Measurements from ENCODE around the gene POMC.

POMC gene

DNA sequence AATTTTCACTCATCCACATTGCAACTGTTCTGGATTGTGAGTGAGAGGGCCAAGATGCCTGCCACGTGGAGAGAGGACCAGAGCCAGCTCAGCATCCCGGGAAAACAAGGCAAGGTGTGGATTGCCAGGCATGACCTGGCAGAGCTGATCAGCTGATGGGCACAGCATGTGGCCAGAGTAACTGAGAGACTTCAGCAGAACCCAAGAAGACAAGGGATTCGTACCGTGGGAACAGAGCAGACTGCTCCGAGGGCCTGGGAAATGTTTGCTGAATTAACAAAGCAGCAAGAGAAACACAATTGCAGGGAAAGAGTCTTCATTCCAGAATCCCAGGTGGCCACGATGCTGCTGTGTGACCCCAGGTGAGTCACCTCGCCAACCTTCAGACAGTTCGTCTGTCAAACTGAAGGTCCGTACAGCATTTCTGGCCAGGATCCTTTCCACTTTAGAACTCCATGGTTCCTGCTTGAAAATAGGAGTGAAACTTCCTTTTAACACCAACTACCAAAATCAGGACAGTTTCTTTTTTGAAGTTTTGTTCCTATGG is 26.3 kb upstream of the POMC start:
- Mint-ChIP-seq H3K4me1 (ENCODE audit: low read depth) (no peaks in the 10 kb centered on the region), H3K4me3 (no peak overlapping the region), H3K27me3 (no peaks in the 10 kb centered on the region), H3K27ac (no peak overlapping the region), H3K9me3 (no peaks in the 10 kb centered on the region), H3K36me3 (ENCODE audit: low read depth) (no peaks in the 10 kb centered on the region)

DNA sequence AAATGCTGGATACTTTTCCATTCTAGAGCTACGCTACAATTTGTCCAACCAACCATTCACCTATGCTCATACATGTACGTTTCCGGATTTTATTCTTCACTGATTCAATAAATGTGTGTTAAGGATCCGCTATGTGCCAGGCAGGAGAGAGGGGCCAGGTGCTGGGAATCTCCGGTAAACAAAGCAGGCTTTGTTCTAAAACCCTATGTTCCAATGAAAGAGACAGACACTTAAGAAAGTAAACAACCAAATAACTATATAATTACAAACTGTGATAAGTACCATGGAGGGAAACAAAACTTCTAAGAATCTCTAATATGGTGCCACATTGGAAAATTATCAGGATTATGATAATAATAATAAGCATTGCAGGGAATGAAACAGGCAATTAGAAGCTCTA is 22.2 kb upstream of the POMC start:
- H3K9me3 Mint-ChIP-seq = no peaks in the 10 kb centered on the region
- no peaks in the 10 kb centered on the region for H3K4me1 Mint-ChIP-seq (ENCODE audit: low read depth)
- H3K4me3 Mint-ChIP-seq = no peak overlapping the region
- no peak overlapping the region for H3K27ac Mint-ChIP-seq
- no peaks in the 10 kb centered on the region for H3K36me3 Mint-ChIP-seq (ENCODE audit: low read depth)
- H3K27me3 Mint-ChIP-seq = peaks cover 3% of the 10 kb centered on the region

DNA sequence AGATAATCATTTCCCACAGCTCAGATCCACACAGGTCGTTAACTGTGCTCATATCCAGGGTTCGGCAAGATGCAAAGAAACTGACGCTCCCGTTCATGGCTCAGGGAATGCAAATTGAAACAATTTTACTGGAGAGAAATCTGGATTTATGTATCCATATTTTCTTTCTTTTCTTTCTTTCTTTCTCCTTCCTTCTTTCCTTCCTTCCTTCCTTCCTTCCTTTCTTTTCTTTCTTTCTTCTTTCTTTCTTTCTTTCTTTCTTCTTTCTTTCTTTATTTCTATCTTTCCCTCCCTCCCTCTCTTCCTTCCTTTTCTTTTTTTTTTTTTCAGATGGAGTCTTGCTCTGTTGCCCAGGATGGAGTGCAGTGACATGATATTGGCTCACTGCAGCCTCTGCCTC is 20.0 kb upstream of the POMC start:
- no peak overlapping the region for H3K4me3 Mint-ChIP-seq
- no peaks in the 10 kb centered on the region for H3K4me1 Mint-ChIP-seq (ENCODE audit: low read depth)
- H3K27ac Mint-ChIP-seq = no peak overlapping the region
- peaks cover 3% of the 10 kb centered on the region for H3K27me3 Mint-ChIP-seq
- H3K36me3 Mint-ChIP-seq (ENCODE audit: low read depth) = no peaks in the 10 kb centered on the region
- no peaks in the 10 kb centered on the region for H3K9me3 Mint-ChIP-seq

DNA sequence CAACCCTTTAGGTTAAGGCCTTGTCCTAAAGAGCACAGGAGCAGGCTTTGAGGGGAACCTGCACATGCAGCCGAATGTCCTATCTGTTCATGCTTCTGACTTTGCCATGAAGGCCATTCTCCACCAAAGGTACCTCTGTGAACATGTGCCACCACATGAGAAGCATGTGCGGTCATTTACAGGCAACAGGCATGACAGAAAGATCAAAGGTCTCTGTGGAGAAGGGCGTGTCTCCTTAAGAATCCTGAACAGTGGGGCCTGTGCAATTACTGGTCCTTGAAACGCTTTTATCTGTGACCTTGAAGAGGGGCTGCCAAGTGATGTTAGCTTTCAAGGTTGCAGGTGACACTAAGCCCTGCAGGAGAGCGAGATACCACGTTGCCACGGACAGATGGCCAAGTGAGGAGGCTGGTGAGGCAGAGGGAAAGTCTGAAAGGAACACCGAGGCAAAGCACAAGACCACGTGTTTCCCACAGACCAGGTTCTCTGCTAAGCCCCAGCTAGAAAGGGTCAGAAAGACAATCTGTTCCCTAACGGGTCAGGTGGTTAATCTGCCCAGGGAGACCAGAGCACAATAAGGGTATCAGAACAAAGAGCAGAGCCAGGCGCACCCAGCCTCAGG is 19.5 kb upstream of the POMC start:
- no peak overlapping the region for H3K4me3 Mint-ChIP-seq
- H3K4me1 Mint-ChIP-seq (ENCODE audit: low read depth) = no peaks in the 10 kb centered on the region
- H3K27ac Mint-ChIP-seq = no peak overlapping the region
- no peaks in the 10 kb centered on the region for H3K9me3 Mint-ChIP-seq
- peaks cover 3% of the 10 kb centered on the region for H3K27me3 Mint-ChIP-seq
- H3K36me3 Mint-ChIP-seq (ENCODE audit: low read depth) = no peaks in the 10 kb centered on the region

DNA sequence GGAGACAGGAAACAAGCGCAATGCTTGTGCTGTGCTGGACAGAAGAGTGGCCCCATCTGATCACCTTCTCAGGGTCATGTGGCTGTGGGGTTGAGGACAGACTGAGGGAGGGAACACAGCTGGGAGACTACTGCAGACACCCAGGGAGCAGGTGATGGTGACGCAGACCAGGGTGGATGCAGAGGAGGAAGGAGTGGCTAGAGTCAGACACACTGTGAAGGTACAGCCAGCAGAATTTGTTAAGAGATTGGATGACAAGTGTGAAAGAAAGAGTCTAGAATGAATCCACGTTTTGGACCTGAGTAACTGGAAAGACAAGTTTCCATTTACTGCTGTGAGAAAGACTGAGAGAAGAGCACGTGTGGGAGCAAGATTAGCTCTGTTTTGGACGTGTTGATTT is 15.9 kb upstream of the POMC start:
- Mint-ChIP-seq H3K9me3 (no peaks in the 10 kb centered on the region), H3K27ac (no peak overlapping the region), H3K4me1 (ENCODE audit: low read depth) (no peaks in the 10 kb centered on the region), H3K4me3 (no peak overlapping the region), H3K27me3 (peaks cover 3% of the 10 kb centered on the region), H3K36me3 (ENCODE audit: low read depth) (no peaks in the 10 kb centered on the region)

DNA sequence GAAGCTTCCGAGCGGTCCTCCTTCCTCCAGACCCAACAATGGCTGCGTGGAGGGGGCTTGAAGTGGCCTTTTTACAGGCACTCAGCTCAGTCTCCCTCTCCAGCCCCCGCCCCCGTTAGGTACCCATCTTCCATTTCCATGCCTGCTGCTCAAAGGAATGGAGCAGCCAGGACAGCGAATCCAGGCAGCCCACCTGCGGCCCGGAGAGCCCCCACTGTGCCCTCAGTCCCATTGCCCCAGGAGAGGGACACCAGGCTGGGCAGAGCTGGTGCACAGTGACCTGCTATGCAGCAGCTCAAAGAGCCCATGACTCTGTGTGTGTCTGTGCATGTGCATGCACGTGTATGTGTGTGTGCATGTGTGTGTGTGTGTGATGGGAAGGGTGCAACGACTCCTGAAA is 10.6 kb upstream of the POMC start:
- H3K27me3 Mint-ChIP-seq = peaks cover 15% of the 10 kb centered on the region
- H3K4me3 Mint-ChIP-seq = no peak overlapping the region
- no peaks in the 10 kb centered on the region for H3K4me1 Mint-ChIP-seq (ENCODE audit: low read depth)
- no peaks in the 10 kb centered on the region for H3K9me3 Mint-ChIP-seq
- no peaks in the 10 kb centered on the region for H3K36me3 Mint-ChIP-seq (ENCODE audit: low read depth)
- no peak overlapping the region for H3K27ac Mint-ChIP-seq

DNA sequence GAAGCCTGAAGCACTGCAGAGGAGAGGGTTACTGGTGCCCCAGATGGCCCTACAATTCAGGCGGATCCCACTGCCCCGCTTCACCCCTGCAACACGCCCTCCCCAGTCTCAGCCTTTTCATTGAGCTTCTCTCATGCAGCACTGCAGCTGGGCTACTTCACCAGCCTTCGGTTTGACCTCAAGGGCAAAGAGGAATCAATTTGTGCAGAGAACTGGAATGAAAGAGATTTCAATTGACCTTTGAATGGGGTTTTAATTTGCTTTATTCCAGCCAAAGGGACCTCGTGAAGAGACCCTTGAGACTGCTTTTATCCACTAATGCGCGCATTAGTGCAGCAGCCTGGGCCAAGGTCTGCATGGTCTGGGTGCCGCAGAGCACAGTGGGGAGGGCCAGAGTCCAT is 8.8 kb upstream of the POMC start:
- Mint-ChIP-seq H3K27ac (no peak overlapping the region), H3K4me3 (no peak overlapping the region), H3K36me3 (ENCODE audit: low read depth) (no peaks in the 10 kb centered on the region), H3K4me1 (ENCODE audit: low read depth) (no peaks in the 10 kb centered on the region), H3K27me3 (peaks cover 21% of the 10 kb centered on the region), H3K9me3 (no peaks in the 10 kb centered on the region)

DNA sequence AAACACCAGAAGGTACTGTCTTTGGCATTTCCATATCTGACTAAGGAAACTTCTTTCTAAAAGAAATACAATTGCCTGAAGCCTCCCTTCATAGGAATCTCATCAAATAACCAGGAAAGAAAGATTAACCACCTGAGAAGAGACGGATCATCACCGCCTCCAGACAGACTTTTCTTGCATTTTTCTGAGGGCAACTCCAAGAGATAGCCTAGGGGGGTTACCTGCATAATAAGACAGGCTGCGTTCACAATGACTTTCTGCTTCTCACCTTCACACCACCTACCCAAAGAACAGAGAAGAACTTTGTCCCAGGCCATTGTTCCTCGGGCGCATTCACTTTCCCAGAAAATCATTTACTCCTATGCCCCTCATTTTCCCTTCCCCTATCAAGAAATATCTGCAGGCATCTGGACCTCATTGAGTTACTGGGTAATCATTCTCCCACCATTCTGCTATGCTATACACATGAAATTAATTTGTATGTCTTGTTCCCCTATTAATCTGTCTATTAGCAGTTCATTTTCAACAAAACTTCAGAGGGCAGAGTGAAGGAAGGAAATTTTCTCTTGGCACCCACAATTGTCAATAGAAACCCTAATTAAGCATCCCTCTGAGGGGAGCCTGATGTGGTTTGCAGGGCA is 8.3 kb upstream of the POMC start:
- Mint-ChIP-seq H3K27ac (no peak overlapping the region), H3K4me1 (ENCODE audit: low read depth) (no peaks in the 10 kb centered on the region), H3K36me3 (ENCODE audit: low read depth) (no peaks in the 10 kb centered on the region), H3K4me3 (no peak overlapping the region), H3K27me3 (peaks cover 21% of the 10 kb centered on the region), H3K9me3 (no peaks in the 10 kb centered on the region)

DNA sequence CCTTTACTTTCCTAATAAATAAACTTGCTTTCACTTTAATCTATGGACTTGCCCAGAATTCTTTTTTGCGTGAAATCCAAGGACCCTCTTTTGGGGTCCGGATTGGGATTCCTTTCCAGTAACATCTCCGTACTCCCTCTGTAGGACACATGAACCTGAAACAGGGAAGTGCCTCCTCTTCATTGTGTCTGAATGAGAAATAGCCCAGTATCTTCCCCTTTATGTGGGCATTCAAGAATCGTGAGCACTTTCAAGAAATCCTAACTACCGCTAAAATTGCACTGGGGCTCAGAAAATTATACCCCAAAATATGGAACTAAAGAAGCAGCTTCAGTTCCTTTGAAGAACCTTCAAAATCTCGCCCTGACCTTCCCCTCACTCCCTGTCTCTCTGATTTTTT is 7.8 kb upstream of the POMC start:
- Mint-ChIP-seq H3K36me3 (ENCODE audit: low read depth) (no peaks in the 10 kb centered on the region), H3K4me3 (no peak overlapping the region), H3K27me3 (peaks cover 26% of the 10 kb centered on the region), H3K9me3 (no peaks in the 10 kb centered on the region), H3K27ac (no peak overlapping the region), H3K4me1 (ENCODE audit: low read depth) (no peaks in the 10 kb centered on the region)

DNA sequence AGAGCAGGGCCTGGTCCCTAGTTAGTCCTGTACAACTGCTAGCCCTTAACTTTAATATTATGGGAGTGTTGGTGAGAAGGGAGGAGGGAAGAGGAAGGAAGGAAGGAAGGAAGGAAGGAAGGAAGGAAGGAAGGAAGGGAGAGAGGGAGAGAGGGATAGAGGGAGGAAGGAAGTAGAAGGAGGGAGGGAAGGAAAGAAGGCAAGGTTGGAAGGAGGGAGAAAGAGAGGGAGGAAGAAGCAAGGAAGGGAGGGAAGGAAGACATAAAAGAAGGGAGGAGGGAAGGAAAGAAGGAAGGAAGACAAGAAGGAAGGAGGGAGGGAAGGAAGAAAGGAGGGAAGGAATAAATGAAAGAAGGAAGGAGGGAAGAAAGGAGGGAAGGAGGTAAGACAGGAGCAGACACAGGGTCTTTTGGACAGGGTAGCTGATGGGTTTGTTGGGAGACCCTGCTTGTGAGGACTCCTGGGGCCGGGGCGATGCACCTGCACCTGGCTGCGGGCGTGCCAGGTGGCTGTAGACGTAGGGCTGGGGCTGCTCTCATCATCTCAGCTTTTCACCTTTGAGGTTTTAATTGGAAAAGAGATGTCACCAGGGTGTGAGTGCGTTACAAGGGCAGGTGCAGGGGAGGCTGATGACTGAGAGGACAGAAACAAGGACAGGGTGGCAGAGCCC is 5.9 kb upstream of the POMC start:
- Mint-ChIP-seq H3K27ac (no peak overlapping the region), H3K36me3 (ENCODE audit: low read depth) (no peaks in the 10 kb centered on the region), H3K4me1 (ENCODE audit: low read depth) (no peaks in the 10 kb centered on the region), H3K9me3 (no peaks in the 10 kb centered on the region), H3K4me3 (no peak overlapping the region), H3K27me3 (peaks cover 38% of the 10 kb centered on the region)

DNA sequence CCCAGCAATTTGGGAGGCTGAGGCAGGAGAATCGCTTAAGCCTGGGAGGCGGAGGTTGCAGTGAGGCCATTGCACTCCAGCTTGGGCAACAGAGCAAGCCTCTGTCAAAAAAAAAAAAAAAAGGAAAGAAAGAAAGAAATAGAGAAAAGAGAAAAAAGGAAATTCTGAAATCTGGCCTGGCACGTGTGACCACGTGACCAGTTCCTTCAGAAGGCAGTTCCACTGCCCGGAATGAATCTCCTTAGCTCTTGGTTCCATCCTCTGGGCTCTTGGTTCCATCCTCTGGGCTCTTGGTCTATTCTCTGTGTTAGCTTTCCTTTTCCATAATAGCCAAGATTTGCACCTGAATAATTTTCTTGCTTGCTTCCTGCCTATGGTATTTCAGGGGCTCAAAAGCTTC is 5.3 kb upstream of the POMC start:
- H3K4me1 Mint-ChIP-seq (ENCODE audit: low read depth) = peaks cover 4% of the 10 kb centered on the region
- no peaks in the 10 kb centered on the region for H3K9me3 Mint-ChIP-seq
- H3K27ac Mint-ChIP-seq = no peak overlapping the region
- peaks cover 44% of the 10 kb centered on the region for H3K27me3 Mint-ChIP-seq
- H3K4me3 Mint-ChIP-seq = no peak overlapping the region
- no peaks in the 10 kb centered on the region for H3K36me3 Mint-ChIP-seq (ENCODE audit: low read depth)

DNA sequence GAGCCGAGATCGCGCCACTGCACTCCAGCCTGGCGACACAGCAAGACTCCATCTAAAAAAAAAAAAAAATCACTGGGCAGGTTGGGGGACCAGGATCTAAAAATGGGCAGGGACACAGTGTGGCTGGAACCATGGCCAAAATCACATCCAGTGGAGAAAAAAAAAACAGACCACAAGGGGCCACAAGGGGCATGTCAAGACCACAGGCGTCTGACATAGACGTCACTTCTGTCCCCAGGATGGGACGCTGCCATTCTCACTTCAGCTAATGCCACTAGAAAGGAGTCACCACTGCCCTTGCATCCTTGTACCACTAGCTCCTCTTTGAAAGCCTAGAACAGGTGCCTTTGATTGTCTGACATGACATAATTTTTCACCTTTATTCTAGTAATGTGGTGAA is 2.5 kb upstream of the POMC start:
- peaks cover 22% of the 10 kb centered on the region for H3K4me1 Mint-ChIP-seq (ENCODE audit: low read depth)
- H3K4me3 Mint-ChIP-seq = no peak overlapping the region
- no peaks in the 10 kb centered on the region for H3K36me3 Mint-ChIP-seq (ENCODE audit: low read depth)
- H3K27me3 Mint-ChIP-seq = peaks cover 48% of the 10 kb centered on the region
- no peaks in the 10 kb centered on the region for H3K9me3 Mint-ChIP-seq
- no peak overlapping the region for H3K27ac Mint-ChIP-seq

DNA sequence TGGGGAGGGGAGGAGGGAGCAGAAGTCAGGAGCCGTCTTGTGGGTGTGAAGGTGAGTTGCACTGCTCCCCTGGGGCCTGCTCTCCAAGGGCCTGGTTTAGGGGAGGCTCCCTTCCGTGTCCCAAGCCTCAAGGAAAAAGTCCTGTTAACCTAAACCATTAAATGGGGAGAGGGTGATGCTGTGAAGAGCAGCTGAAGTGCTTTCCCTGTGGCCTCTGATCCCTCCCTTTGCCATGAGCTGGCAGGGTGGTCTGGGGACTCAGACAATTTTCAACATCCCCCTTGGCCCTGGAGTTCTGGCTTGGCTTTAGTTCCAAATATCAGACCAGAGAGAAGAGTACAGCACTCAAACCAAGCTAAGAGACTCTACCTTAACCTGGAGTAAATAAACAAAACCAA is 692 bp upstream of the POMC start:
- H3K4me1 Mint-ChIP-seq (ENCODE audit: low read depth) = peaks cover 27% of the 10 kb centered on the region

DNA sequence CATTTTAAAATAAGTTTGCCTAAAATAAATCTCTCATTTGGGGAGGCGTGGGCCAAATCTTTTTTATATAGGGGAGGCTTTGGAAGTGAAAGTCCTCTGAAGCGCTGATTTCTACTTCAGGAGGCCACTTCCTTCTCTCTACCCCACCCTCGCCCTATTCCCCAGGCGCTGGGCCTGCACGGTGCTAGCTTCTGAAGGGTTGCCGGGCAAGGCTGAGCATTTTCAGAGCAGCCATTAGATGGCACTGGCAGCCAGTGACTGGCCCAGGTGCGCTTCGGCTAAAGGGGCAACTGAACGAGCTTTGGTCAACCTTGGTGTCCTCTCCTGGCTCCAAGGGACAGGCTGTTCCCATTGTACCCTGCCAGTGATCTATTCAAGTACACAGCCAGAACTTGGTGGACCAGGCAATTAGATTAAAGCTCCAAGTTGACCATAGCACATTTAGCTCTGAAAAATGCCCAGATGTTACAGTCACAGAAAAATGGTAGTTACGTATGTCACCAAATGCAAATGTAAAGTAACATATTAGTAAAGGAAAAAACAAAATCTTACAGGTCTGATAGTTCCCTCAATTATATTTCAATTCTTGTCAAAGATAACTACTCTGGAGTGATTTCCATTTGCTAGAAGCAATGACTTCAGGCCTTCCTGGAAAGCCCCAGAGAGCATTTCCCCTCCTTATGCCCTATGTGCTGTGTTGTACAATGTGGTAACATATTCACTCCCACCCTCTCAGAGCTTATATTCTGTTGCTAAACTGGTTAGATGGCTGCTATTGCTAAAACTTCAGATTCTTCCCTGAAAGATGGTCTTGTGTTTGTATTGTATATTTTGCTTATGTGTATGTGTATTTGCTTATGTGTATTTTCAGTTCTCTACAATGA is 2.1 kb downstream of the POMC start:
- Mint-ChIP-seq H3K9me3 (no peaks in the 10 kb centered on the region), H3K4me3 (no peak overlapping the region), H3K27ac (no peak overlapping the region), H3K36me3 (ENCODE audit: low read depth) (no peaks in the 10 kb centered on the region), H3K27me3 (peaks cover 33% of the 10 kb centered on the region), H3K4me1 (ENCODE audit: low read depth) (peaks cover 30% of the 10 kb centered on the region)

More for the DNA sequence above, 692 bp upstream of the POMC start:
- Mint-ChIP-seq H3K27me3 (peaks cover 43% of the 10 kb centered on the region), H3K9me3 (no peaks in the 10 kb centered on the region), H3K4me3 (peak overlapping the region; percentile 67), H3K27ac (no peak overlapping the region), H3K36me3 (ENCODE audit: low read depth) (no peaks in the 10 kb centered on the region)

DNA sequence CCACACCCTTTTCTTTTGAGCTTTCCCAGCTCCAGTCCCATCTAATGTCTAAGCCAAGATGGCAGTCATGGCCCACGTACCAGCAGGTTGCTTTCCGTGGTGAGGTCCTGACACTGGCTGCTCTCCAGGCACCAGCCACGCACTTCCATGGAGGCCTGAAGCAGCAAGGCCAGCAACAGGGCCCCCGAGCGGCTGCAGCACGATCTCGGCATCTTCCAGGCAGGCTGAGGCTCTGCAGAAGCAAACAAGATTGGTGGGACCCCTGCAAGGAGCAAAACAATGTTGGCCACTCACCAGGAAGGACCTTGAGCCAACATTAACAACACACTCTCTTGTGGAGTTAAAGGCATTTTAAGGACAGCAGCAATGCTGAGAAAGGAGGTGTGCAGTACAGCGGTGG is 3.8 kb downstream of the POMC start:
- H3K27ac Mint-ChIP-seq = no peak overlapping the region
- H3K36me3 Mint-ChIP-seq (ENCODE audit: low read depth) = peaks cover 4% of the 10 kb centered on the region
- H3K9me3 Mint-ChIP-seq = no peaks in the 10 kb centered on the region
- no peak overlapping the region for H3K4me3 Mint-ChIP-seq
- H3K27me3 Mint-ChIP-seq = peaks cover 22% of the 10 kb centered on the region
- H3K4me1 Mint-ChIP-seq (ENCODE audit: low read depth) = peaks cover 41% of the 10 kb centered on the region

All from stimulated activated naive CD8-positive, alpha-beta T cell treated with anti-CD3 and anti-CD28 coated beads, Interleukin-15, Interleukin-2, amounts not matched to agents 100 ng/mL and 50 ng/mL, for 24 hours (primary cell).